ENCODE measurements around the gene ABHD6. TPM values are rescaled to one million over a fixed set of nuclear protein-coding genes. Genes with fewer than 3 reads are reported as not detected.
"Not testable (repeated sequence)": the region's sequence is repeated elsewhere in the genome, so short reads cannot be mapped to it uniquely, and the experiment has no call there.

The ABHD6 gene
- total RNA-seq, 1 donor = 5.5 TPM

- DNase-seq (ENCODE audit: low read depth) = no peak
- TF ChIP-seq CTCF (IDR thresholded peaks at IDR 0.05; ENCODE audit: insufficient read depth, low read length) = no peak
- no peak overlapping the region for H3K4me3 ChIP-seq (ENCODE audit: low read depth, low read length)
Observed at GRCh38 chr3:58241306-58242044, 3.9 kb downstream of the ABHD6 start.

GRCh38 chr3:58242340-58242739 is 4.7 kb downstream of the ABHD6 start:
- TF ChIP-seq CTCF (IDR thresholded peaks at IDR 0.05; ENCODE audit: insufficient read depth, low read length) = no peak
- H3K4me3 ChIP-seq (ENCODE audit: low read depth, low read length) = no peak overlapping the region
- peak; percentile 35 for DNase-seq (ENCODE audit: low read depth)

- not testable (repeated sequence) for DNase-seq (ENCODE audit: low read depth); H3K4me3 ChIP-seq (ENCODE audit: low read depth, low read length)
Observed at GRCh38 chr3:58242860-58243259, 5.3 kb downstream of the ABHD6 start.

GRCh38 chr3:58243976-58244585 is 6.5 kb downstream of the ABHD6 start:
- no peak for DNase-seq (ENCODE audit: low read depth)
- H3K4me3 ChIP-seq (ENCODE audit: low read depth, low read length) = no peak overlapping the region
- no peak for TF ChIP-seq CTCF (IDR thresholded peaks at IDR 0.05; ENCODE audit: insufficient read depth, low read length)

GRCh38 chr3:58246148-58247047 is 8.8 kb downstream of the ABHD6 start:
- no peak overlapping the region for H3K4me3 ChIP-seq (ENCODE audit: low read depth, low read length)
- no peak for DNase-seq (ENCODE audit: low read depth)
- TF ChIP-seq CTCF (IDR thresholded peaks at IDR 0.05; ENCODE audit: insufficient read depth, low read length) = no peak

- H3K4me3 ChIP-seq (ENCODE audit: low read depth, low read length) = no peak overlapping the region
- no peak for DNase-seq (ENCODE audit: low read depth)
- peak; percentile 46 for TF ChIP-seq CTCF (IDR thresholded peaks at IDR 0.05; ENCODE audit: insufficient read depth, low read length)
Observed at GRCh38 chr3:58249358-58250092, 11.9 kb downstream of the ABHD6 start.
